Esophagus squamous epithelium (tissue), 4 donors: ENCODE data around the gene REPS2.

ENCODE experiments used
- CTCF ChIP-seq, 6 experiments: fragments of 450-650 bp in 4 of 6; fragments of 200-600 bp in 2 of 6; sonication (generic) in 2 of 6; IDR thresholded peaks; one replicate each; pipeline ENCODE4 v1.5.1; 2016 to 2019; ENCODE audit warnings: antibody characterized with exemption in 6 of 6, mild to moderate bottlenecking in 4 of 6, moderate library complexity in 4 of 6
- POLR2A ChIP-seq, 4 donors: fragments of 450-650 bp; IDR thresholded peaks; one replicate each; pipeline ENCODE4 v1.6.1; 2017; ENCODE audit warnings: antibody characterized with exemption in 4 of 4, mild to moderate bottlenecking in 4 of 4, moderate library complexity in 3 of 4

GRCh38 chrX:17040711-17041110, 94.3 kb downstream of the REPS2 start:
- no peak for TF ChIP-seq CTCF (IDR thresholded peaks at IDR 0.05)
- no peak for TF ChIP-seq POLR2A (IDR thresholded peaks at IDR 0.05)
